ENCODE measurements around the gene CTH.

DNA sequence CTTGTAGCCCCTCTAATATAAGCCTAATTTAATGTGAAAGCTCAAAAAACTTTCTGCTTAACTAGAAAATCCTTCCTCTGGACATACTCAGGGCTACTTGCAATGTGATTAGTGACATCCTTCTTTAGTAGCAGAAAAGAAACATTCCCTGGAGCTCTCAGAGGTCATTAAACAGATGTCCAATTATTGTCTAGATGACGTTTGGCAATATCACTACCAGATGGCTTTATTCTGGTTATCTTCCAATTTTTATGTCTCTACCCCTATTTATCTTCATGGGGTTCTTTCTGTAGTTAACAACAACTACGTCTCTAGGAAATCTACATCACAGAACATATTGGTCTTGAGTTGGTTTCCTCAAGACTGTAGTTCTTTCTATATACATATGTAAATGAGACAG, 44.2 kb downstream of the CTH start:
- TF ChIP-seq, protein P1, sequence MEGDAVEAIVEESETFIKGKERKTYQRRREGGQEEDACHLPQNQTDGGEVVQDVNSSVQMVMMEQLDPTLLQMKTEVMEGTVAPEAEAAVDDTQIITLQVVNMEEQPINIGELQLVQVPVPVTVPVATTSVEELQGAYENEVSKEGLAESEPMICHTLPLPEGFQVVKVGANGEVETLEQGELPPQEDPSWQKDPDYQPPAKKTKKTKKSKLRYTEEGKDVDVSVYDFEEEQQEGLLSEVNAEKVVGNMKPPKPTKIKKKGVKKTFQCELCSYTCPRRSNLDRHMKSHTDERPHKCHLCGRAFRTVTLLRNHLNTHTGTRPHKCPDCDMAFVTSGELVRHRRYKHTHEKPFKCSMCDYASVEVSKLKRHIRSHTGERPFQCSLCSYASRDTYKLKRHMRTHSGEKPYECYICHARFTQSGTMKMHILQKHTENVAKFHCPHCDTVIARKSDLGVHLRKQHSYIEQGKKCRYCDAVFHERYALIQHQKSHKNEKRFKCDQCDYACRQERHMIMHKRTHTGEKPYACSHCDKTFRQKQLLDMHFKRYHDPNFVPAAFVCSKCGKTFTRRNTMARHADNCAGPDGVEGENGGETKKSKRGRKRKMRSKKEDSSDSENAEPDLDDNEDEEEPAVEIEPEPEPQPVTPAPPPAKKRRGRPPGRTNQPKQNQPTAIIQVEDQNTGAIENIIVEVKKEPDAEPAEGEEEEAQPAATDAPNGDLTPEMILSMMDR (conservative IDR thresholded peaks at IDR 0.05 in 1 of 2, IDR thresholded peaks at IDR 0.05 in 1 of 2; ENCODE audit: low read depth in 1 of 2, low read length in 2 of 2) = no peak
- no peak for TF ChIP-seq EZH2 (IDR thresholded peaks at IDR 0.05; ENCODE audit: low read length, missing control alignments)

Measured in fibroblast of lung (primary cell).